Lower leg skin (tissue), 4 donors: ENCODE results near the gene CLK2. TPM values are rescaled to one million over a fixed set of nuclear protein-coding genes. Genes with fewer than 3 reads are reported as not detected.
"Not testable (repeated sequence)": the region's sequence is repeated elsewhere in the genome, so short reads cannot be mapped to it uniquely, and the experiment has no call there.

Source experiments
- DNase-seq, 2 donors: peaks; one replicate each; pipeline ENCODE4 v3.0.0-alpha.2; 2019; ENCODE audit warnings: low spot score in 2 of 2
- H3K4me3 ChIP-seq: fragments of 200-600 bp; sonication (generic); 2 replicates; pipeline ENCODE4 v1.5.1; 2017; ENCODE audit warnings: mild to moderate bottlenecking, low read depth; ENCODE audit not compliant: poor library complexity, severe bottlenecking
- POLR2A ChIP-seq, 2 donors: fragments of 450-650 bp; IDR thresholded peaks; one replicate each; pipeline ENCODE4 v1.6.1; 2016 to 2017; ENCODE audit warnings: antibody characterized with exemption in 2 of 2, mild to moderate bottlenecking in 1 of 2, moderate library complexity in 1 of 2
- WGBS, 2 donors: methylation state at CpG; one replicate each; pipeline ENCODE4 v1.1.5; 2018; 5-methylcytosine and 5-hydroxymethylcytosine counted together
- intact Hi-C: fragments of 100-400 bp; cut with DNase I; formaldehyde crosslinking; loops from one replicate; pipeline ENCODE4 v1.15.0; 2023; ENCODE audit warnings: low total_unique reads
- total RNA-seq, 4 donors: library from RNA; depleted of rRNA; stranded (reverse); fragments of >200 nt; gene quantifications; one replicate each; pipeline ENCODE4 v1.1.0, GENCODE V29; 2016
- TF ChIP-seq, protein P1 (sequence below), 3 donors: fragments of 450-650 bp; IDR thresholded peaks; one replicate each; pipeline ENCODE4 v1.5.1; 2016; ENCODE audit warnings: antibody characterized with exemption in 3 of 3, mild to moderate bottlenecking in 3 of 3, moderate library complexity in 2 of 3

CLK2 gene
- total RNA-seq, 4 donors from 2014 or later, result 24.6 to 55.8 (median 38.0) TPM

DNA sequence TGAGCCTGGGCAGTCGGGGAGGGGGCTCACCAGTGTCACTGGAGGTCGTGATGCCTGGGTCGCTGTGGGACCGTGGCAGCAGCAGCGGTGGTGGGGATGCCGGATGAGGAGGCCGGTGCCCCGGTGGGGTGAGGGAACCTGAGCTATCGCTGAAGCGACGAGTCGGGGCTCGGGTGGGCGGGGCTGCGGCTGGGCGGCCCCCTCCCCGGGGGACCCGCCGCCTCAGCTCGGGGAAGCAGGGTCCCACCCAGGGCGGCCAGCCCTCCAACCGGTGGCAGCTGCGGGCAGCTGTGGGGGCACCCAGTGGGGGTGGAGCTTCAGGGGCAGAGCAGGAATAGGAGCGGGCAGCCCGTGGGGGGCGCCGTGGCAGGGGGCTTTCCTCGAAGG, 23.1 kb downstream of the CLK2 start:
- 28 to 40% methylated on average over 23 to 24 of the region's 28 CpGs for WGBS, 2 donors
- intact Hi-C loops, result loop anchor here (5.0 kb wide), 1 partner anchor 72 kb away; the partner anchor contains the start of gene RUSC1
- TF ChIP-seq, protein P1, sequence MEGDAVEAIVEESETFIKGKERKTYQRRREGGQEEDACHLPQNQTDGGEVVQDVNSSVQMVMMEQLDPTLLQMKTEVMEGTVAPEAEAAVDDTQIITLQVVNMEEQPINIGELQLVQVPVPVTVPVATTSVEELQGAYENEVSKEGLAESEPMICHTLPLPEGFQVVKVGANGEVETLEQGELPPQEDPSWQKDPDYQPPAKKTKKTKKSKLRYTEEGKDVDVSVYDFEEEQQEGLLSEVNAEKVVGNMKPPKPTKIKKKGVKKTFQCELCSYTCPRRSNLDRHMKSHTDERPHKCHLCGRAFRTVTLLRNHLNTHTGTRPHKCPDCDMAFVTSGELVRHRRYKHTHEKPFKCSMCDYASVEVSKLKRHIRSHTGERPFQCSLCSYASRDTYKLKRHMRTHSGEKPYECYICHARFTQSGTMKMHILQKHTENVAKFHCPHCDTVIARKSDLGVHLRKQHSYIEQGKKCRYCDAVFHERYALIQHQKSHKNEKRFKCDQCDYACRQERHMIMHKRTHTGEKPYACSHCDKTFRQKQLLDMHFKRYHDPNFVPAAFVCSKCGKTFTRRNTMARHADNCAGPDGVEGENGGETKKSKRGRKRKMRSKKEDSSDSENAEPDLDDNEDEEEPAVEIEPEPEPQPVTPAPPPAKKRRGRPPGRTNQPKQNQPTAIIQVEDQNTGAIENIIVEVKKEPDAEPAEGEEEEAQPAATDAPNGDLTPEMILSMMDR (IDR thresholded peaks at IDR 0.05), result no peak
- no peak for TF ChIP-seq POLR2A (IDR thresholded peaks at IDR 0.05)
- no peak for DNase-seq
- H3K4me3 ChIP-seq, result no peak overlapping the region

DNA sequence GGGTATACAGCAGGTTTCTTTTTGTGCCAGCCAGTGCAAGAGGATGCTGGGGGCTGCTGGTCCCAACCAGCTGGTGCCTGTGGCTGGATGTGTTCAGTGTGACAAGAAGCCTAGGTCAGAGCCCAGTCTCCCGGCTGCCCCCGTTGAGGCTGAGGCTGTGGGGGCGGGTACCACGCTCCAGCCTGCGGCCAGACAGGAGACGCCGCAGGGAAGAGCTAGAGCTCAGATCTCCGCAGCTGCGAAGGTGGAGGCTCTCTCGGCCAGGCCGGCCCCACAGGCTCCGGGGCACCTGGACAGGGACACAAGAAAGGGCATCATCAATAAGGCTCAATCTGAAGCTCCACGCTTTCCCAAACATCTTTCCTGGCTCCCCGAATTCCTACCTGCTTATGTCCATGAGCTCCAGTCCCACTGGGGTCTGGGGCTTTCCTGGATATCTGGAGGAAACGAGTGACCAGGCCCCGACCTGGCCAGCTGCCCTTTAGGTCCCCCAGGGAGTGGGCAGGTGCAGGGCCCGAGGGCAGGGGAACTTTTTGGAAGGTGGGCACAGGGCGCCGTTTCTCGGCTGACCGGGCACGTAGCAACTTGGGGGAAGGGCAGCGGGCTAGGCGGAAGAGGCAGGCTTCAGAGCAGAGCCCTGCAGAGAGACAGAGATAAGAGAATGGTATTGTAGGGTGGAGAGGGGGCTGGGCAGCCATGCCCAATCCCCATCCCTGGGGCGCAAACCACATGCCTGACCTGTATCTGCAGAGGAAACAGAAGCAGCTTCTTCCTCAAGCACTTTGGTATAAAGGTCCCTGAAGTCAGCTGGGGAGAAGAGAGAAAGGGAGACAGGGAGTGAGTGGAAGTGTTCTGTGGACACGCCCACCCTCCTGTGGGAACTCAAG, 25.4 kb downstream of the CLK2 start:
- intact Hi-C loops, result no loop called here
- DNase-seq, result no peak
- H3K4me3 ChIP-seq, result no peak overlapping the region
- 88% methylated on average over 16 to 26 of the region's 26 CpGs for WGBS, 2 donors
- TF ChIP-seq POLR2A (IDR thresholded peaks at IDR 0.05), result no peak
- TF ChIP-seq, protein P1 (IDR thresholded peaks at IDR 0.05), result no peak

DNA sequence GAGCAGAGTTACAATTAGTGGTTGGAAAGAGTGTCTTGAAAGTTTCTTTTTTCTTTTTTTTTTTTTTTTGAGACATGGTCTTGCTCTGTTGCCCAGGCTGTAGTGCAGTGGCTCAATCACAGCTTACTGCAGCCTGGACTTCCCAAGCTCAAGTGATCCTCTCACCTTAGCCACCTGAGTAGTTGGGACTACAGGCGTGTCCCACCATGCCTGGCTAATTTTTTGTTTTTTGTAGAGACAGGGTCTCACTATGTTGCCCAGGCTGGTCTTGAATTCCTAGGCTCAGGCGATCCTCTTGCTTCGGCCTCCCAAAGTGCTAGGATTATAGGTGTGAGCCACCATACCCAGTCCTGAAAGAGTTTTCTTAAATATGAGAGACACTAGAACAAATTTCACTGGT, 26.5 kb downstream of the CLK2 start:
- intact Hi-C loops, H3K4me3 ChIP-seq, DNase-seq: not testable (repeated sequence)
- 89 to 95% methylated on average over 3 of the region's 3 CpGs for WGBS, 2 donors

DNA sequence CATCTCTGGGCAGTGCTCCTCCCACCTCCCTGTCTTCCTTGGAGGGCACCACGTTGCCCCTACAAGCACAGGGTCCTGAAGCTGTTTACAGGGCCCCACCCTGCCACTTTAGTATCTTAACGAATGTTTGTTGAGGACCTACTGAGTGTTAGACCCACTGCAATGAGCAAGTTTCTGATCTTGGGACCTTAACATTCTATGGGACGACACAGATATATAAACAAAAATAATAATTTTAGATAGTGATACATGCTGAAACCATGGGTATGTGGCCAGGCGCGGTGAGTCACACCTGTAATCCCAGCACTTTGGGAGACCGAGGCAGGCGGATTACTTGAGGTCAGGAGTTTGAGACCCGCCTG, 28.2 kb downstream of the CLK2 start:
- no peak for TF ChIP-seq POLR2A (IDR thresholded peaks at IDR 0.05)
- TF ChIP-seq, protein P1 (IDR thresholded peaks at IDR 0.05), result no peak
- 62 to 63% methylated on average over 8 of the region's 8 CpGs for WGBS, 2 donors
- H3K4me3 ChIP-seq, result no peak overlapping the region
- DNase-seq, result no peak
- intact Hi-C loops, result no loop called here

DNA sequence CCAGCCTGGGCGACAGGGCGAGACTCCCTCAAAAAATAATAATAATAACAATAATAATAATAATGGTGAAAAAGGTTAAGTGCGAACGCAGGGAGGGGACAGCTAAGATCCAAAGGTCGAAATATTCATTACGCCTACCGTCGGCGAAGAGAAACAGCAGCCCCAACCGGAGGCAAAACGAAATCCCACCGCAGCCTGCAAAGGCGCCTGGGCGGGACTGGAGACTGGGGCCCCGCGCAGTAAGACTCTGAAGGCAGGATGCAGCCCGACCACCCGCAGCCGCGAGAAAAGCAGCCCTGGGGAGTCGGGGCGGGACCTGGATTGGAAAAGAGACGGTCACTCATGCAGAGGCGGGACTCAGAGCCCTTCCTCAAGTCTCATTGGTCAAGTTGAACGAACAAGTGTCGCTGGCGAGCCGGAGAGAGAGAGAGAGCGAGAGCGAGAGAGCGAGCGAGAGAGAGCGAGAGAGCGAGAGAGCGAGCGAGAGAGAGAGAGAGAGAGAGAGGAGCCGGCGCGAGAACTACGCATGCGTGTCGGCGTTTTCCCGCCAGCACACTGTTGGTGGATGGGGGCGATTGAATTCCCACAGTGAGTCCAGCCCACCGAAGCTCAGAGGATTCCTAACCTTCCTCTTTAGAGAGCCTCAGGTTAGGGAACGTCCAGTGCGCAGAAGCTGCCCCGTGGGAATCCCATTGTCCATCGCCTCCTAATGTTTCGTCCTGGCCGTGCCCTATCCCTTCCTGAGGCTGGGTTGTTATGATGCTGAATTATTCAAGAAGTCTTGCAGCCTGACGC, 28.7 kb downstream of the CLK2 start:
- H3K4me3 ChIP-seq, result peak overlapping the region; percentile 24
- WGBS, 2 donors, result 0 to 1% methylated on average over 53 of the region's 53 CpGs
- intact Hi-C loops, result no loop called here
- DNase-seq, result peak; percentile 98 to 99
- TF ChIP-seq, protein P1 (IDR thresholded peaks at IDR 0.05), result peak in 2 of 3 donors; percentile 75 to 98
- peak in 1 of 2 donors; percentile 78 for TF ChIP-seq POLR2A (IDR thresholded peaks at IDR 0.05)

DNA sequence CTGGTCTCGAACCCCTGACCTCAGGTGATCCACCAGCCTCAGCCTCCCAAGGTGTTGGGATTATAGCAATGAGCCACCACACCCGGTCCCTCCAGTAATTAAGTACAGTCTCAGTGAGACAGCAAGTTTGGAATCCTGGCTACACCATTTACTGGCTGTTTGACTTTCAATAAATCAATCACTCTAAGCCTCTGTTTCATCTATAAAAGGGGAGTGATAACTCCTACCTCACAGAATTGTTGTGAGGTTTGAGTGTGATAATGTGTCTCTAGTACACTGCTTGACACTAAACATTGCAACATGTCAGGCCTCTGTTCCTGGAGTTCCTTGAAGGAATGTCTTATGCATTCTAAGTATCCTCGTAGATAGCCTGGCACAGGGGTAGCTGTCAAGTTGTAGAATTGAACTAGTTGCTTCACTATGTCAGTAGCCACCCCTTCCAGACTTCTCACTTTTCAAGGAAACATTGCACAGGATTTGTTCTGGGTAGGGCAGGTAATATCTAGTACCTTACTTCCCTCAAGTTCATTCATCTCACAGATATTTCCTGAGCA, 30.4 kb downstream of the CLK2 start:
- intact Hi-C loops, result no loop called here
- 54 to 56% methylated on average over 3 of the region's 3 CpGs for WGBS, 2 donors
- TF ChIP-seq, protein P1 (IDR thresholded peaks at IDR 0.05), result no peak
- TF ChIP-seq POLR2A (IDR thresholded peaks at IDR 0.05), result no peak
- no peak overlapping the region for H3K4me3 ChIP-seq
- DNase-seq, result no peak
